Uterus (tissue), 4 donors: ENCODE data around the gene RAB6B. TPM values are rescaled to one million over a fixed set of nuclear protein-coding genes. Genes with fewer than 3 reads are reported as not detected.

Source experiments
- DNase-seq, 2 donors: peaks; one replicate each; pipeline ENCODE4 v3.0.0-alpha.2; 2019 to 2020
- H3K27ac ChIP-seq, 2 donors: fragments of 200-600 bp; sonication (generic); 1 replicate in 1 of 2; 2 replicates in 1 of 2; pipeline ENCODE4 v1.5.1; 2016 to 2018
- H3K27me3 ChIP-seq, 2 donors: fragments of 200-600 bp; sonication (generic); one replicate each; pipeline ENCODE4 v1.5.1; 2018 to 2019; ENCODE audit warnings: control low read depth in 1 of 2
- H3K36me3 ChIP-seq, 2 donors: fragments of 200-600 bp; sonication (generic); one replicate each; pipeline ENCODE4 v1.5.1; 2019; ENCODE audit warnings: control low read depth in 1 of 2
- H3K4me1 ChIP-seq, 2 donors: fragments of 200-600 bp; sonication (generic); one replicate each; pipeline ENCODE4 v1.5.1; 2018 to 2019; ENCODE audit warnings: control low read depth in 1 of 2
- H3K4me3 ChIP-seq, 2 donors: fragments of 200-600 bp; sonication (generic); 1 replicate in 1 of 2; 2 replicates in 1 of 2; pipeline ENCODE4 v1.5.1; 2018 to 2019; ENCODE audit warnings: mild to moderate bottlenecking in 1 of 2
- H3K9me3 ChIP-seq, 2 donors: fragments of 200-600 bp; sonication (generic); one replicate each; pipeline ENCODE4 v1.5.1; 2019; ENCODE audit warnings: control low read depth in 1 of 2
- CTCF ChIP-seq, 4 experiments: fragments of 200-600 bp in 2 of 4; fragments of 450-650 bp in 2 of 4; sonication (generic) in 2 of 4; IDR thresholded peaks; one replicate each; pipeline ENCODE4 v1.5.1; 2016 to 2019; ENCODE audit warnings: antibody characterized with exemption in 4 of 4, mild to moderate bottlenecking in 2 of 4, moderate library complexity in 1 of 4
- POLR2A ChIP-seq, 2 donors: fragments of 450-650 bp; IDR thresholded peaks; one replicate each; pipeline ENCODE4 v1.6.1; 2016; ENCODE audit warnings: antibody characterized with exemption in 2 of 2, mild to moderate bottlenecking in 1 of 2, moderate library complexity in 1 of 2
- intact Hi-C: fragments of 100-400 bp; cut with DNase I; formaldehyde crosslinking; loops from one replicate; pipeline ENCODE4 v1.15.1; 2023; ENCODE audit warnings: low total_unique reads
- total RNA-seq, 4 donors: library from RNA; depleted of rRNA in 3 of 4; stranded (reverse); fragments of >200 nt in 3 of 4; gene quantifications; one replicate each; pipeline versions ENCODE4 v1.1.0 to v1.2.4, GENCODE V29; 2014 to 2023
- donor health status: DM: yes; HTN: yes; CAD: no.

RAB6B gene
- total RNA-seq, 4 donors from 2014 or later = 0.29 to 12.0 (median 3.8) TPM

DNA sequence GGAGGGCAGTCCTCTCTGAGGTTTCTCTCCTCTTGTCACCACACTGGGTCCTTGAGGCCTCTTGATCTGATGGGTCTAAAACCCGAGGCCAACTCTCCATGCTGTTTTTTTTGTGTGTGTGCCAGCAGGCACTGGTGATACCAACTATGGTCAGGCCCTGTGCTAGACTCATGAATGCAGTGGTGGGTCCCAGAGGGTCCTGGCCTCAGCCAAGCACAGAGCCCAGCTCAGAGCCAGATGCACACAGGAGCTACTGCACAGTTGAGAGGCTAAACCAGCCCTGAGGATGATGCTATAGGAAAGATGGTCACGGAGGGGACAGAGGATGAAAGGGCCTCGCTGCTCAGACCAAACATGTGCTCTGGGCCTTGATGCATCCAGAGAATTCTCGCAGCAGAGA is 33.5 kb downstream of the RAB6B start:
- intact Hi-C loops = no loop called here
- no peak for TF ChIP-seq CTCF (IDR thresholded peaks at IDR 0.05)
- no peak for TF ChIP-seq POLR2A (IDR thresholded peaks at IDR 0.05)
- no peaks in the 10 kb centered on the region for H3K27me3 ChIP-seq
- H3K27ac ChIP-seq = no peak overlapping the region
- no peaks in the 10 kb centered on the region for H3K4me1 ChIP-seq
- H3K4me3 ChIP-seq = no peak overlapping the region
- no peak for DNase-seq
- H3K36me3 ChIP-seq = no peaks in the 10 kb centered on the region
- no peaks in the 10 kb centered on the region for H3K9me3 ChIP-seq

DNA sequence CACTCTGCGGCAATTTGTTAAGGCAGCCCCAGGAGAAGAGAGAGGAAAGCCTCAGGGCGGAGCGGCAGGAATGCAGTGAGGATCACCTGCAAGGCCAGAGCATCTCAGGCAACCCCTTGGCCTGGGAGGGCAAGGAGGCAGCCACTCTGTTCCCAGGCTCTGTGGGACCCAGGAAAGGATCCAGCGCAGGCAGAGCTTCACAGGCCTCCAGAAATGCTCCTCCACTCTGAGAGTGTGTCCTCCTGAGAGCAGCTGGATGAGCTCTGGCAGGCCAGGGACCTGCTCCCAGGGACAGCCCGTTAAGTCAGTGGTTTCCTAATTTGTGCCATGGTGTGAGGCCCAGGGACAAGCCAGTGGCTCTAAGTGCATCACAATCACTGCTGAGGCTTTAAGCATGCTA is 35.2 kb downstream of the RAB6B start:
- no peak for DNase-seq
- Histone ChIP-seq H3K36me3 (no peaks in the 10 kb centered on the region), H3K27me3 (no peaks in the 10 kb centered on the region), H3K9me3 (no peaks in the 10 kb centered on the region), H3K4me1 (no peaks in the 10 kb centered on the region), H3K27ac (no peak overlapping the region), H3K4me3 (no peak overlapping the region)
- intact Hi-C loops = no loop called here
- TF ChIP-seq CTCF (IDR thresholded peaks at IDR 0.05) = no peak
- no peak for TF ChIP-seq POLR2A (IDR thresholded peaks at IDR 0.05)

DNA sequence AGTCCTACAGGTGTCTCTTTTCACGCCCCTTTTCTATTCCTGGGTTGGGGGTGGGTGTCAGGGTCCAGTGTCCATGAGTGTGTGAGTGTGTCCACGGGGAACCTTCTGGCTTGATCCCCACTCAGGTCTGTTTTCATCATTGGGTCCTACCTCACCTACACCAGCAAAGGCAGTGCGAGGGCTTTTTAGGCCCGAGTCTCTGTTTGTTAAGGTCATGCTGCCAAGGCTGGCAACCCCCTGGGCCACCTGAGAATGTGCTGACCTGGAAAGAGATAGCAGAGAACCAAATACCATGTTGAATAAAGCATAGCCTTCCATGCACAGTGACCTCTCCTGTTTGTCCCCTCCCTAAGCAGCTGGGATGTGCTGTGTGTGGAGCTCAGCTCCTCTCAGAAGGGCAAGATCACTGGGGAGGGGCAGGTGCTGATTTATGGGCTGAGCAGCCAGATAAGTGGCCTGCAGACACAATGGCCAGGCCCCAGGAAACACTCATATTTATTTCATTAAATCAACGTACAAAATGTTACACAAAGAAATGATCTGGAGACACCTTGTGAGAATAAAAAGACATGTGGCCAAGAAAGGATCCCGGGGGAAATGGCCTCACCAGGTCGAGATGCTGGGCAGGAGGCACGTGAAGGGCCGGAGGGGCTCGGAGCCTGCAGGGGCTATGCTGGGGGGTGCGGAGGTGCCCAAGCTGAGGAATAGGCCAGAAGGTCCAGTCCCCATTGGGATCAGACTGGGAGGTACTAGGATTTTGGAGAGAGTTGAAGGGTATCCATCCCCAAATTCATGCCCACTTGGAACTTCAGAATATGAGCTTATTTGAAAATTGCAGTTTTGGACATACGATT is 36.1 kb downstream of the RAB6B start:
- no peaks in the 10 kb centered on the region for H3K27me3 ChIP-seq
- no peak for DNase-seq
- no peak for TF ChIP-seq CTCF (IDR thresholded peaks at IDR 0.05)
- TF ChIP-seq POLR2A (IDR thresholded peaks at IDR 0.05) = no peak
- no peaks in the 10 kb centered on the region for H3K4me1 ChIP-seq
- no peaks in the 10 kb centered on the region for H3K9me3 ChIP-seq
- H3K36me3 ChIP-seq = no peaks in the 10 kb centered on the region
- no peak overlapping the region for H3K27ac ChIP-seq
- intact Hi-C loops = no loop called here
- H3K4me3 ChIP-seq = no peak overlapping the region

DNA sequence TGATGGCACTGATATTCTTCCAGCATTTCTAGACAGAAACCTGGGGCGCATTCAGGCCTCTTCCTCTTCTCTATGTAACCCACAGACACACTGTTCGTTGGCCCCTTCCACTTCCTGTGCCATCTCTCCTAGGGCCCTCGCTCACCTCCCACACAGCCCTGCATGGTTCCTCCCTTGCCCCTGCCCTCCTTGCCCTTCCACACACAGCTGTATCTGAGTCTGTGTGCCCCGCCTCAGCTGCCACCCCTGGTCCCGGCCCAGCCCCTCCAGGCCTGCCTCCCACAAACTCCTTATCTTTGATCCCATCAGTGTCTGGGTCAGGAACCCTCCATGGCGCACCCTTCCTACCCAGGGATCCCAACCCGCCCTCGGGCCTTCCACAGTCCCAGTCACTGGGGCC is 37.9 kb downstream of the RAB6B start:
- Histone ChIP-seq H3K9me3 (no peaks in the 10 kb centered on the region), H3K36me3 (no peaks in the 10 kb centered on the region), H3K27ac (no peak overlapping the region), H3K4me3 (no peak overlapping the region), H3K27me3 (no peaks in the 10 kb centered on the region), H3K4me1 (no peaks in the 10 kb centered on the region)
- TF ChIP-seq CTCF (IDR thresholded peaks at IDR 0.05) (no peak), POLR2A (IDR thresholded peaks at IDR 0.05) (no peak)
- DNase-seq = no peak
- intact Hi-C loops = no loop called here

DNA sequence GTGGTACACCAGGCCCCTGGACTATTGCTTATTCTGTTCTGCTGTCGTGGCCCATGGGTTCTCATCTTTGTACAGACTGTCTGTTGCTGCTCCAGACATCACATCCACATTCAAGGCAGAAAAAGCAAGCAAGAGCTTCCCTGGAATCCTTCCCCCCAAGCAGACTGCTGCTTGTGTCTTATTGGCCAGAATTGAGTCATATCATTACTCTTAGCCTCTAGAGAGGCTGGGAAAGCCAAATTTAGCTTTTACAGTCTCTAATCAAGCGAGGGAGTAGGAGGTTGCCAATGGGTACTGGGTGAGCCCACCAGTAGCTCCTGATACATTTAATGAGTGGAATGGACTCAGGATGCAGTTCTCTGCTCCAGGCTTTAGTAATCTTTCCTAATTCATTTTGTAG is 39.4 kb downstream of the RAB6B start:
- no peaks in the 10 kb centered on the region for H3K36me3 ChIP-seq
- no peaks in the 10 kb centered on the region for H3K4me1 ChIP-seq
- DNase-seq = no peak
- TF ChIP-seq CTCF (IDR thresholded peaks at IDR 0.05) (no peak), POLR2A (IDR thresholded peaks at IDR 0.05) (no peak)
- H3K4me3 ChIP-seq = no peak overlapping the region
- H3K27ac ChIP-seq = no peak overlapping the region
- no peaks in the 10 kb centered on the region for H3K27me3 ChIP-seq
- intact Hi-C loops = no loop called here
- H3K9me3 ChIP-seq = no peaks in the 10 kb centered on the region
